Measurements from ENCODE around the gene PRKCQ. TPM values are rescaled to one million over a fixed set of nuclear protein-coding genes. Genes with fewer than 3 reads are reported as not detected.
"Not testable (repeated sequence)": the region's sequence is repeated elsewhere in the genome, so short reads cannot be mapped to it uniquely, and the experiment has no call there.

PRKCQ gene
- polyA plus RNA-seq, 1 donor (not counting 4 experiments of a cell fraction or from before 2014, with no cell fraction given), result 7.5 TPM

- H3K79me2 ChIP-seq (ENCODE audit: control insufficient read depth, insufficient read depth, low read length), result no peaks in the 10 kb centered on the region
- no peak for TF ChIP-seq EZH2 (IDR thresholded peaks at IDR 0.05; ENCODE audit: low read length)
- no peak for TF ChIP-seq CTCF (optimal IDR thresholded peaks at IDR 0.05 in 1 of 3, IDR thresholded peaks at IDR 0.05 in 1 of 3, conservative IDR thresholded peaks at IDR 0.05 in 1 of 3; ENCODE audit: extremely low read depth in 1 of 3, insufficient read depth in 2 of 3, low read length in 3 of 3)
- no peak for FAIRE-seq
- DNase-seq (ENCODE audit: low read depth, low spot score), result no peak
- no peaks in the 10 kb centered on the region for H3K36me3 ChIP-seq (ENCODE audit: control insufficient read depth in 2 of 2, extremely low read depth in 1 of 2, insufficient read depth in 2 of 2, low read length in 2 of 2)
- dilution Hi-C loops (cut with MboI; ENCODE audit: extremely low pct_ligation_motif_present, low sequenced_read_pairs), result loop anchor here (25.0 kb wide), 1 partner anchor 121 kb away; no protein-coding TSS in a partner anchor
- H3K9me3 ChIP-seq (ENCODE audit: control insufficient read depth, low read depth, low read length), result peaks cover 3% of the 10 kb centered on the region
- H3K27ac ChIP-seq (ENCODE audit: control insufficient read depth, insufficient read depth, low read length), result no peak overlapping the region
- no peak overlapping the region for H2AFZ ChIP-seq (ENCODE audit: control insufficient read depth, low read length)
- no peaks in the 10 kb centered on the region for H4K20me1 ChIP-seq (ENCODE audit: control insufficient read depth, extremely low read depth, insufficient read depth, low read length)
- H3K4me2 ChIP-seq (ENCODE audit: control insufficient read depth, extremely low read depth, insufficient read depth, low read depth, low read length), result no peak overlapping the region
- H3K27me3 ChIP-seq (ENCODE audit: control insufficient read depth, extremely low read depth, insufficient read depth, low read length), result no peaks in the 10 kb centered on the region
- H3K9me1 ChIP-seq (ENCODE audit: control insufficient read depth, extremely low read depth, insufficient read depth, low read length), result no peaks in the 10 kb centered on the region
- no peaks in the 10 kb centered on the region for H3K4me1 ChIP-seq (ENCODE audit: control insufficient read depth, extremely low read depth, insufficient read depth, low read length)
- no peak overlapping the region for H3K4me3 ChIP-seq (ENCODE audit: control insufficient read depth in 2 of 3, extremely low read depth in 1 of 3, insufficient read depth in 2 of 3, low read depth in 1 of 3, low read length in 3 of 3)
- H3K9ac ChIP-seq (ENCODE audit: control insufficient read depth, extremely low read depth, insufficient read depth, low read length), result no peak overlapping the region
Measured at GRCh38 chr10:6383096-6383812, 196.8 kb downstream of the PRKCQ start.

GRCh38 chr10:6382081-6382480 is 198.0 kb downstream of the PRKCQ start:
- H3K4me1 ChIP-seq (ENCODE audit: control insufficient read depth, extremely low read depth, insufficient read depth, low read length), result no peaks in the 10 kb centered on the region
- dilution Hi-C loops (cut with MboI; ENCODE audit: extremely low pct_ligation_motif_present, low sequenced_read_pairs), result loop anchor here (25.0 kb wide), 1 partner anchor 120 kb away; no protein-coding TSS in a partner anchor
- H3K27ac ChIP-seq (ENCODE audit: control insufficient read depth, insufficient read depth, low read length), result no peak overlapping the region
- no peak overlapping the region for H3K4me2 ChIP-seq (ENCODE audit: control insufficient read depth, extremely low read depth, insufficient read depth, low read depth, low read length)
- H3K27me3 ChIP-seq (ENCODE audit: control insufficient read depth, extremely low read depth, insufficient read depth, low read length), result no peaks in the 10 kb centered on the region
- no peaks in the 10 kb centered on the region for H3K36me3 ChIP-seq (ENCODE audit: control insufficient read depth in 2 of 2, extremely low read depth in 1 of 2, insufficient read depth in 2 of 2, low read length in 2 of 2)
- no peak overlapping the region for H3K4me3 ChIP-seq (ENCODE audit: control insufficient read depth in 2 of 3, extremely low read depth in 1 of 3, insufficient read depth in 2 of 3, low read depth in 1 of 3, low read length in 3 of 3)
- no peaks in the 10 kb centered on the region for H3K79me2 ChIP-seq (ENCODE audit: control insufficient read depth, insufficient read depth, low read length)
- H4K20me1 ChIP-seq (ENCODE audit: control insufficient read depth, extremely low read depth, insufficient read depth, low read length), result no peaks in the 10 kb centered on the region
- no peak overlapping the region for H3K9ac ChIP-seq (ENCODE audit: control insufficient read depth, extremely low read depth, insufficient read depth, low read length)
- peaks cover 3% of the 10 kb centered on the region for H3K9me3 ChIP-seq (ENCODE audit: control insufficient read depth, low read depth, low read length)
- FAIRE-seq (no peak), DNase-seq (ENCODE audit: low read depth, low spot score) (no peak)
- TF ChIP-seq CTCF (optimal IDR thresholded peaks at IDR 0.05 in 1 of 3, IDR thresholded peaks at IDR 0.05 in 1 of 3, conservative IDR thresholded peaks at IDR 0.05 in 1 of 3; ENCODE audit: extremely low read depth in 1 of 3, insufficient read depth in 2 of 3, low read length in 3 of 3) (no peak), EZH2 (IDR thresholded peaks at IDR 0.05; ENCODE audit: low read length) (no peak)
- no peaks in the 10 kb centered on the region for H3K9me1 ChIP-seq (ENCODE audit: control insufficient read depth, extremely low read depth, insufficient read depth, low read length)
- H2AFZ ChIP-seq (ENCODE audit: control insufficient read depth, low read length), result no peak overlapping the region

- not testable (repeated sequence) for H3K36me3 ChIP-seq (ENCODE audit: control insufficient read depth in 2 of 2, extremely low read depth in 1 of 2, insufficient read depth in 2 of 2, low read length in 2 of 2); H4K20me1 ChIP-seq (ENCODE audit: control insufficient read depth, extremely low read depth, insufficient read depth, low read length); H3K4me2 ChIP-seq (ENCODE audit: control insufficient read depth, extremely low read depth, insufficient read depth, low read depth, low read length); H3K79me2 ChIP-seq (ENCODE audit: control insufficient read depth, insufficient read depth, low read length); FAIRE-seq; H3K27me3 ChIP-seq (ENCODE audit: control insufficient read depth, extremely low read depth, insufficient read depth, low read length); H3K9me1 ChIP-seq (ENCODE audit: control insufficient read depth, extremely low read depth, insufficient read depth, low read length); DNase-seq (ENCODE audit: low read depth, low spot score); H3K4me1 ChIP-seq (ENCODE audit: control insufficient read depth, extremely low read depth, insufficient read depth, low read length); H3K9me3 ChIP-seq (ENCODE audit: control insufficient read depth, low read depth, low read length); H2AFZ ChIP-seq (ENCODE audit: control insufficient read depth, low read length); H3K9ac ChIP-seq (ENCODE audit: control insufficient read depth, extremely low read depth, insufficient read depth, low read length); H3K4me3 ChIP-seq (ENCODE audit: control insufficient read depth in 2 of 3, extremely low read depth in 1 of 3, insufficient read depth in 2 of 3, low read depth in 1 of 3, low read length in 3 of 3); H3K27ac ChIP-seq (ENCODE audit: control insufficient read depth, insufficient read depth, low read length)
- dilution Hi-C loops (cut with MboI; ENCODE audit: extremely low pct_ligation_motif_present, low sequenced_read_pairs), result loop anchor here (25.0 kb wide), 1 partner anchor 118 kb away; no protein-coding TSS in a partner anchor
Measured at GRCh38 chr10:6380478-6380877, 199.6 kb downstream of the PRKCQ start.

All from keratinocyte (primary cell).